Suppressor macrophage treated with lipopolysaccharide for 4 hours (primary cell): Measurements from ENCODE around the gene NANOS3.
"Not testable (repeated sequence)": the region's sequence is repeated elsewhere in the genome, so short reads cannot be mapped to it uniquely, and the experiment has no call there.

Source experiments
- DNase-seq: peaks from one replicate; pipeline ENCODE4 v3.0.0-alpha.2; 2020

The NANOS3 gene

DNA sequence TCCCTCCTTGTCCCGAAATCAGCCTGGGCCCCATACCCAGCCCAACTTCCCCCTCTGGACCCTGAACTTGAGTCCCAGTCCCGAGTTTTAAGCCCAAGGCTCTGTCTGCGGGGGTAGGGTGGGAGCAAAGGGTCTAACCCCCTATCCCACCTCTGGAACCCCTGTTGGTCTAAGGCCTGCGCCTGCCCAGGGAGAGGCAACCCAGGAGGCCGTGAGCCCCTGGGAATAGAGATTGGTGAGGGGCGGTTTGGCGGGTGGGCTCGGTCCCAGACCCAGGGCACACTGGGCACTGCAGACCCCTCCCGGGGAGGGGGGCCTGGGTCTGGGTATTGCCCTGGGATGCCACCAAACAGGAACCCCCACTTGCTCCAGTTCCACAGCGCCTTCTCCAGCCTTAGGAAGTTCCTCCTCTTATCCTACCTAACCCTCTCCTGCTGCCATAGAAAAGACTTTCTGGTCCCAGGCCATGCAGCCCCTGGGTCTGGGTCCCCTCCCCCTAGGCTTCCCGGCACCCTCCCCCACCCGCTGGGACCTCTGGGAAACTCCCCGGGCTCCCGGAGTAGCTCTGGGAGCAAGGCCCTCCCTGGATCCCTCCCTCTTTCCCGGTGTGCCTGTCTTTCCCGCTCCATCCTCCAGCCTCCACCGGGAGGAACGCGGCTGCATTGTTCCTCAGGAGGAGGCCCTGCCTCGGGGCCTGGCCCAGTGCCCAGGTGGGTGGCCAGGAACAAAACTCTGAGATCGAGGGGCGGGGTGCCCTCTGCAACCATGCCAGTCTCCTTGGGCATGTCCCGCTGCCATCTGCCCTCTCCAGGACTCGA is 33.6 kb upstream of the NANOS3 start:
- no peak for DNase-seq

DNA sequence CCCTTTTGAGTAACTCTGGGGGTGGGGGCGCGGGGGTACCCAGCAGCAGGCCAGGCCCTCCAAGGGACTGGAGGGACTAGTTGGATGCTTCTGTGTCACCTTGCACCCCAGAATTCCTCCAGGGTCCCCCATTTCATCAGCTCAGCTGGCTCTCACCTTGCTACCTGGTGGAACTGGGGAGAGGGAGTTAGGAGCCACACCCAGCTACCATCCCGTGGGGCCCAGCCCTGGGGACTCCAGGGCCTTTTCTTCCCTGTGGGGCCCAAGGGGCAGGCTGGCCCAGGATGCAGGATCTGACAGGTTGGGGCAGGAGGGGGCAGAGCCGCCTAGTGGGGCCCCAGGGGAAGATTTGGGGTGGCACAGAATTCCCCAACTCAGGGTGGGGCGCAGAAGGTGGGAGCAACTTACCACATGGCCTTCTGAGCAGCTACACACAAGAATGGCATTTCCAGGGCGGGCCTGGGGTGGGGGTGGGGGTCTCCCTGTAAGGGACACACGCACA is 32.8 kb upstream of the NANOS3 start:
- DNase-seq, result no peak

DNA sequence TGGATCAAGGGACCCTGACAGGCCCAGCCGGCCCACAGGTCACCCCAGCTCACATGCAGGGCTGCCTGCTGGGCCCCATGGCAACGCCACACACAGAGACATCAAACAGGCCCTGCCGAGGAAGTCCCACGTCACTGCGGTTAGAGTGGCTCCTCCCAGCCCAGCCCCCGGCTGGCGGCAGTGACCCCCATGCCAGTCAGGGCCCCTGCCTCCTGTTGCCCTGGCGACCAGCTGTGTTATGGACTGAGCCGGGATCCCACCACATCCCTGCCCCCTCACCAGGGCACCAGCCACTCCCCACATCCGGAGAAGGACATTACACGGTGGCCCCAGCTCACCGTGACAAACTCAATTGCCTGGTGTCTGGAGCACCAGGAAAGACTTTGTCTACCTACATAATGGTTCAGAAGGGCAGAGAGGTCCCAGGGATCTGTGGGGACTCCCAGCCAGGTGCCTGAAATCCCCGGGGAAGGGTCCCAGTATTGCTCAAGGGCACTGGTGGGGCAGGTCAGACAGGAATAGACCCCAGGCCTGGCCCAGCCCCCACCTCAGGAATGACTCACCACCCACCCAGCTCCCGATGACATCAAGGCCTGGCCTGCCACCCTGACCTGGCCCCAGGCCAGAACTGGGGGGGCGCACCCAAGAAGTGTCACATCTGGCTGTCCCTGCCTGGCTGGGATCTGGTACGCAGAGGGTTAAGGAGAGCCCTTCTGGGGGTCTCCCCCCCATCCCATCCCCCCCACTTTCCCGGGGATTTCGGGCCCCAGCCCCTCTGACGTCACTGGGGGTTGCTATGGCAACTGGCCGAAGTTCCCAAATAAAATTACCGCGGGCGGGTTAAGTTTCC is 30.2 kb upstream of the NANOS3 start:
- DNase-seq, result peak; percentile 91

DNA sequence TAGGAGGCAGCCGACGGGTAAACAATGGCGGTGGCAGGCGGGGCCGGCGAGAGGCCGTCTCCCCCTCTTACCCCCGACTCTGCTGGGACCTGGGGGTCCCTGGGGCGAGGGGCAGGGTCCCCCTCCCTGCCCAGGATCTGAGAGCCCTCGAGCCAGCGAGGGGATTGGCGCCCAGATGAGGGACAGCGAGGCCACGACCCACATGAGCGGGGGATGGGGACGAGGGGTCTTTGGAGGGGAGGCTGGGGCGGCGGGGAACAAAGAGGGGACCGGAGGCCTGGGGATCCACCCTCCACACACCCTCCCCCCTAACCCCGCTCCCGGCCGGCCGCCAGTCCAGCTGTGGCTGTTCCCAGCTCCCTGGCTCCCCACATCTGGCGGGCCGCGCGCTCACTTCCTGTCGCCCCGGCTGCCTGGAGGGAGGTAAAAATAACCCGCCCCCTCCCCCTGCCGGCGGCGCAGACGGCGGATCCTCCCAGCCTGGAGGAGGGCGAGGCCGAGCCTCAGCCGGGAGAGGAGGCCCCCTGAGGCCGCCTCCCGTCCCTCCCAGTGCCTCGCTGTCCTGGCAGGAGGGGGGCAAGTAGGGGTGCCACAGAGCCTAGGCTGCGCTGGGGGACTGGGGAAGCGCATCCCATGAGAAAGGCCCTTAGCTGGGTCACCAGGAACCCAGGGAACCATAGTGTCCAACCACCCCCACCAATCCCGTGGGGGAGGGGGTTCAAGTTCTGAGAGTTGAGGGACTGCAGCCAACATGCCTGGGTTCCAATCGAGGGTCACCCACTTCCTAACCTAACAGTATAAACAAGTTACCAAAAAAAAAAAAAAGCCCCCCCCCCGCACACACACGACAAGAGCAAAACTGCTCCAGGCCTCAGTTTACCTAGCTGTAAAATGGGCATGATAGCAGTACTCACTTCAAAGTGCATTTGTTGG is 29.3 kb upstream of the NANOS3 start:
- peak; percentile 85 for DNase-seq

DNA sequence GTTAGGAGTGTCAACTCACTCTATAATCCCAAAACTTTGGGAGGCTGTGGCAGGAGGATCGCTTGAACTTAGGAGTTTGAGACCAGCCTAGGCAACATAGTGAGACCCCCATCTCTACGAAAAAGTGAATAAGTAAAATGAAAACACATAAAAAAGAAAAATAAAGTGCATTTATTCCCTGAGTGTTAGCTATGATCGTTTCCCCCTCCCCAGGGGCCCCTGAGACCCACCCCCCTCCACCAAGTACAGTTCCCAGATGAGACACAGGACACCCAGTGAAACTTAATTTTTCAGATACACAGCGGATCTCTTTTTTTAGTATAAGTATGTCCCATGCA is 28.6 kb upstream of the NANOS3 start:
- DNase-seq, result no peak

DNA sequence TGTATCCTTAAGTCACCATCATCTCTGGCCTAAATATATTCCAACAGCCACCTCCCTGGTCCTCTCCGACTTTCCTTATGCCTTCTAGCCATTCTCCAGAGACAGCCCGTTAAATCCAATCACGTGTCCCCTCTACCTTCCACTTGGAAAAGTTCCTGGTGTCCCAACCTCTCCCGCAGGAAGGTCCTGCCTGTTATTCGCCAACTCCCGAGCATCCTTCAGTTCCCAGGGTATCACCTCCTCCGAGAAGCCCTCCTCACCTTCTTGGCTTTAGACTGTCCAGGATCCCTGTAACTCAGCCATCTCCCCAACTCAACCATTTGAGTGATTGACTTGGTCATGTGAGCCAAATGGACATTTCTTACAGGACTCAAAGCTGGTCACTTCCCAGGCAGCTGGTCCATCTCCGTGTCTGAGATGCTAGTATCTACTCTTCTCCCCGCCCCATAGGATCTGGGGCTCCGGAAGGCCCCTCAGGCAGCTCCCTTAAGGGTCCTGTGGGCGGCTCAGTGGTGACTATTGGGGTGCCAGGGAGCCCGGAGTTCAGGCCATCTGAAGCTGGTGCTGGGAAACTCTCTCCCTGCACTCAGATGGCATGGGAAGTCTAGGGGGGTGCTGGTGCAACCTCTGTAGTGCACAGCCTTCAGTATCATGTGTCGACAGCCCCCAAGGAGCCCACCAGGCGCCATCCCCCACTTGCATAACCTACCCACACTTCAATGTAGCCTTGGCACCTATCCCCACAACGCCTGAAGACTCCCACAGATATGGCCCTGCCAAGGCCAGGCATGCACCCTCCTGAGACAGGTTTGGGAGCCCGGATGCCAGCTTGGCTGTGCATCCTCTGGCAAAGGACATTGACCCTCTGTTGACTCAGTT is 27.9 kb upstream of the NANOS3 start:
- no peak for DNase-seq

DNA sequence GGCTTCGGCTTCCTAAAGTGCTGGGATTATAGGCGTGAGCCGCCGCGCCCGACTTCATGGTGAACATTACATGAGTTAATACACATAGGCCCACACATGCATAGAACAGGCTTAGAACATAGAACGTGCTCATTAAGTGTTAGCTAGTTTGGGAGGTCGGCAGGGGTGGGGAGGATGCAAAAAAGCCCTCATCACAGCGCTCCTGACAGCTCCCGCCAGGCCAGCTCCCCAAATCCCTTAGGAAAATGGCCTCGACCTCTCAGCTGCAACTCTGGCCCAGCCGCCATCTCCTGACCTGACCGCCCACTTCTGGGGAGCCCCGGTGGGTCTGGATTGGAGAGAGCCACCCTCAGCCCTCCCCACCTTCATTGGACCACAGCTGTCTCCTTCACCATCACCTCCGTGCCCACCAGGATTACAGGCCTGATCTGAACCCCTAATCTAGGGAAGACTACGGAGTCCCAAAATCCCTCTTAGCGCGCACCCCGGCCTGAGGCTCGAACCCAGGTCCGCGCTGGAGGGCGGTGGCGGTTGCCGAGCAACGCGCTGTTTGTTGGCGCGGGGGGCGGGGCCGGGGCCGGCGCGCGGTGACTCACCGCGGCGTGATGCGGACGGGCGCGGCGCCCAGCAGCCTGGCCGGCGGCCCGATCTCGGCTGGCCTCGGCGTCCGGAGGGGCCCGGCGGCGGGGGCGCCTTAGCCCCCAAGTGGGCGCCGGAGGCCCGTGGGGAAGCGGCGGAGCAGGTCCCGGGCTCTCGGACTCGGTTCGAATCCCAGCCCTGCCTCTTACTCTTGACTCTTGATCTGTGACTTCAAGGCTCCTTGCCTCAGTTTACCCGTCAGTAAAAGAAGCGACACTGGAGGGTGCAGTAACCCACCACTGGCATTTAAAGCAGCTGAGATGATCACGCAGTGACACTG is 26.7 kb upstream of the NANOS3 start:
- DNase-seq, result peak; percentile 92

GRCh38 chr19:13850910-13851733 is 25.8 kb upstream of the NANOS3 start:
- peak; percentile 85 for DNase-seq

DNA sequence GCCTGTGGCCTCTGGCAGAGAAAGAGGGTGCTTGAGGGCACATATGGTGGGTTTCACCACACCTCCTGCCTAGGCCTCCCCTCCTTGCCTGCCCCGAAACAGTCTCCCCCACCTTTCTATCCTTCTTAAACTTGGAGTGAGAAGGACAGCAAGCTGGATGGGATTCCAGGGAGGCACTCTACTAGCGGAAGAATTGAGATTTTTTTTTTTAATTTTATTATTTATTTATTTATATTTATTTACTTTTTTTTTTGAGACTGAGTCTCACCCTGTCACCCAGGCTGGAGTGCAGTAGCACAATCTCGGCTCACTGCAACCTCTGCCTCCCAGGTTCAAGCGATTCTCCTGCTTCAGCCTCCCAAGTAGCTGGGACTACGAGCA is 25.2 kb upstream of the NANOS3 start:
- DNase-seq, result not testable (repeated sequence)

DNA sequence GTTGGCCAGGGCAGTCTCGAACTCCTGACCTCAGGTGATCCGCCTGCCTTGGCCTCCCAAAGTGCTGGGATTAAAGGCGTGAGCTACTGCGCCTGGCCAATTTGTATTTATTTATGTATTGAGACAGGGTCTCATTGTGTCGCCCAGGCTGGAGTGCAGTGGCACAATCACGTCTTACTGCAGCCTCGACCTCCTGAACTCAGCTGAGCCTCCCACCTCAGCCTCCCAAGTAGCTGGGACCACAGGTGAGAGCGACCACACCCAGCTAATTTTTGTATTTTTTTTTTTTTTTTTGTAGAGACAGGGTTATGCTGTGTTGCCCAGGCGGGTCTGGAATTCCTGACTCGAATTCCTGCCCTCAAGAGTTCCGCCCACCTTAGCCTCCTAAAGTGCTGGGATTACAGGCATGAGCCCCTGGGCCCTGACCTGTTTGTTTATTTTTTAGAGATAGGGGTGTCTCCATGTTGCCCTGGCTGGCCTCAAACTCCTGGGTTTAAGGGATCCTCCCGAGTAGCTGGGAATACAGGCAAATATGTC is 24.7 kb upstream of the NANOS3 start:
- DNase-seq, result not testable (repeated sequence)

DNA sequence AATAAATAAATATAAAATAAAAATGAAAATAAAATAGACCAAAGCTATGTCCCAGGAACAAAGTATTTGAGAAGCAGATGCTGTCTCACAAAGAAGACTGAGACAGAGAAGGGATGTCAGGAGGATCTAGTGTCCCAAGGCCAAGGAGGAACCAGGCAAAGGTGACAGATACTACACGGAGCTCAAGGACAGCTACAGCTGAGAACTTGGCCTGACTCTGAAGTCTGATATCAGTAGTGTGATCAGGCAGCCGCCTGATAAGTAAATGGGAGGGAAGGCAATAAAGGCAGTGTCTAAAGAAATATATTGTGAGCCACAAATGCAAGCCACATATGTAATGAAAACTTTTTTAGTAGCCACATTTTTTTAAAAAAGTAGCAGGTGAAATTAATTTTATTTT is 20.4 kb upstream of the NANOS3 start:
- DNase-seq, result no peak

DNA sequence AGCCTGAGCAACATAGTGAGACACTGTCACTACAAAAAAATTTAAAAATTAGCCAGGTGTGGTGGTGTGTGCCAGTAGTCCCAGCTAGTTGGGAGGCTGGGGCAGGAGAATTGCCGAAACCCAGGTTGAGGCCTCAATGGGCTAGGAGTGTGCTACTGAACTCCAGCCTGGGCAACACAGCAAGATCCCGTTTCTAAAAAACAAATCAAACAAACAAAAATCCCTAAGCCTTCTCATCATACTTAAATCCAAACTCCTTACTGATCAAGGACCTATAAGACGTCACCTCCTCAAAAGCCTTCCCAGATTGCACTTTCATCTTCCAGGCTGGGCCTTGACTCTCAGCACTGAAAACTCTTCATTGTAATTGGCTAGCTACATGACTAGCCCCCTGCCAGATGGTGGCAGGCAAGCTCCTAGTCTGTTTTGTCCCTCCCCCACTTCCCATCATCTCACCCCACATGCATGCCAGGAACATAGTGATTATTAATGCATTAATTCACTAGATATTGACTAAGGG is 17.5 kb upstream of the NANOS3 start:
- peak; percentile 42 for DNase-seq

DNA sequence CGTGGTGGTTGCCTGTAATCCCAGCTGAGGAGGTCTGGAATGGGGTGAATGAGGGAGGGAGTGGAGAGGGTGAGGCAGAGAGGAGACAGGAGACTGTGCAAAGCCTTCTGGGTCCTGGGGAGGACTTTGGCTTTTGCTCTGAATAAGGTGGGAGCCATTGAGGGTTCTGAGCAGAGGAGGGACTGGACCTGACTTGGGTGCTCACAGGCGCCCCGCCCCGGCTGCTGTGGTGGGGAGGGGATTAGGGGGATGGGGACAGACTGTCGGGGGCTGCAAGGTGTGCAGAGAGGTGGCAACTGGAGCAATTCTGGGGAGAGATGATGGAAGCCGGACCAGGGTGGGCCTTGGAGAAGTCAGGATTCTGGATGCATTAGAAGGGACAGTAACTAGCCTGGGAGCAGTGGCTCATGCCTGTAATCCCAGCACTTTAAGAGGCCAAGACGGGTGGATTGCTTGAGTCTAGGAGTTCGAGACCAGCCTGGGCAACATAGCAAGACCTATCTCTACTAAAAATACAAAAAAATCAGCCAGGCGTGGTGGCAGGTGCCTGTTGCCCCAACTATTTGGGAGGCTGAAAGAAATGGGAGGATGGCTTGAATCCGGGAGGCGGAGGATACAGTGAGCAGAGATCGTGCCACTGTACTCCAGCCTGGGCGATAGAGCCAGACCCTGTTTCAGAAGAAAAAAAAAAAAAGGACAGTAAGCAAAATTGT is 16.1 kb upstream of the NANOS3 start:
- no peak for DNase-seq

- DNase-seq, result no peak
Observed at GRCh38 chr19:13861392-13861713, 15.6 kb upstream of the NANOS3 start.

- DNase-seq, result peak; percentile 91
Observed at GRCh38 chr19:13861714-13862531, 15.0 kb upstream of the NANOS3 start.

DNA sequence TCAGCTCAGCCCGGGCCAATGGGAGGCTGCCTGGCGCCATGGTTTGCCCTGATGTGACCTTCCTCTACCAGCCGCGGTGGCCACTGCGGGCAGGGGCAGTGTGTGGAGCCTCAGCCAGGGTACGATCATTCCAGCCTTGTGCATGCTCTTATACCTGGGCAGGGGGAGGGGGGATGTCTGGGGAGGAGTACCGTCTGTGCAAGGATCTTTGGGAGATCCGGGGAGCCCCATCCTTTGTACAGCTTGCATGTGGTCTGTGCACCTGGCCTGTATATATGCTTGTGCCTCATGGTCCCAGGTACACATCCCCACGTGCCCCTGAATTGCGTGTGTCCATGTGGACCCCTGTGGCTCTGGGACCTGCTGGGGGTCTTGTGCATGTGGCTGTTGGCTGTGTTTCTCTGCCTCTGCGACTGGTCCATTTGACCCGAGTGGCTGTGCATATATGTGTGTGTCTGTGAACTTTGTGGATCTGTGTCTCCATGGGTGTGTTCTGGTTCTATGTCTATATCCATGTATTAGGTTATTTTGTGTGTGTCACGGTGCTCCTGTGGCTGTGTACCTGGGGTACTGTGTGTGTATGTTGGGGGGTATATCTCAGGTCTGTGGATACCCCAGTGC is 12.8 kb upstream of the NANOS3 start:
- DNase-seq, result no peak
